ENCODE data around the gene RAB1B.

DNA sequence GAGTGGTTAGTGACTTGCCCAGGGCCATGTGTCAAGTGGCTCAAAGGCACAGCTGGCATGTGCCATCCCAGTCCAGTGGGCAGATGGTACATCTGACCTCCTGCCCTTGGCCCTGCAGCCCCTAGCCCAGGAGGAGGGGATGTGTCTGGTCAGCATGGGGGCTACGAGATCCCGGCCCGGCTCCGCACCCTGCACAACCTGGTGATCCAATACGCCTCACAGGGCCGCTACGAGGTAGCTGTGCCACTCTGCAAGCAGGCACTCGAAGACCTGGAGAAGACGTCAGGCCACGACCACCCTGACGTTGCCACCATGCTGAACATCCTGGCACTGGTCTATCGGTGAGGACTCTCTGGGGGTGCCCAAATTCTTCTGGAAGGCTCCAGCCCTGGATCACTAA lies 5.7 kb upstream of the RAB1B start:
- TF ChIP-seq, protein P1, sequence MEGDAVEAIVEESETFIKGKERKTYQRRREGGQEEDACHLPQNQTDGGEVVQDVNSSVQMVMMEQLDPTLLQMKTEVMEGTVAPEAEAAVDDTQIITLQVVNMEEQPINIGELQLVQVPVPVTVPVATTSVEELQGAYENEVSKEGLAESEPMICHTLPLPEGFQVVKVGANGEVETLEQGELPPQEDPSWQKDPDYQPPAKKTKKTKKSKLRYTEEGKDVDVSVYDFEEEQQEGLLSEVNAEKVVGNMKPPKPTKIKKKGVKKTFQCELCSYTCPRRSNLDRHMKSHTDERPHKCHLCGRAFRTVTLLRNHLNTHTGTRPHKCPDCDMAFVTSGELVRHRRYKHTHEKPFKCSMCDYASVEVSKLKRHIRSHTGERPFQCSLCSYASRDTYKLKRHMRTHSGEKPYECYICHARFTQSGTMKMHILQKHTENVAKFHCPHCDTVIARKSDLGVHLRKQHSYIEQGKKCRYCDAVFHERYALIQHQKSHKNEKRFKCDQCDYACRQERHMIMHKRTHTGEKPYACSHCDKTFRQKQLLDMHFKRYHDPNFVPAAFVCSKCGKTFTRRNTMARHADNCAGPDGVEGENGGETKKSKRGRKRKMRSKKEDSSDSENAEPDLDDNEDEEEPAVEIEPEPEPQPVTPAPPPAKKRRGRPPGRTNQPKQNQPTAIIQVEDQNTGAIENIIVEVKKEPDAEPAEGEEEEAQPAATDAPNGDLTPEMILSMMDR (IDR thresholded peaks at IDR 0.05; ENCODE audit: low read depth, low read length, poor library complexity, severe bottlenecking): no peak
- TF ChIP-seq EZH2phosphoT487 (IDR thresholded peaks at IDR 0.05; ENCODE audit: borderline replicate concordance, low read length): no peak

All from DOHH2 (cell line).